ENCODE measurements around the gene SETD5. TPM values are rescaled to one million over a fixed set of nuclear protein-coding genes. Genes with fewer than 3 reads are reported as not detected.

Gene SETD5
- total and polyA plus RNA-seq, 12 donors: 10.8 to 64.7 (median 55.6) TPM

- H3K4me1 ChIP-seq: peaks cover 0 to 15% (median 0%) of the 10 kb centered on the region in 9 donors
- H3K27ac ChIP-seq: no peak overlapping the region
- intact Hi-C loops (cut with DNase I): loop anchor here in 1 of 10 donors (10.0 kb wide), 1 partner anchor 63 kb away; no protein-coding TSS in a partner anchor
- TF ChIP-seq, protein P1, sequence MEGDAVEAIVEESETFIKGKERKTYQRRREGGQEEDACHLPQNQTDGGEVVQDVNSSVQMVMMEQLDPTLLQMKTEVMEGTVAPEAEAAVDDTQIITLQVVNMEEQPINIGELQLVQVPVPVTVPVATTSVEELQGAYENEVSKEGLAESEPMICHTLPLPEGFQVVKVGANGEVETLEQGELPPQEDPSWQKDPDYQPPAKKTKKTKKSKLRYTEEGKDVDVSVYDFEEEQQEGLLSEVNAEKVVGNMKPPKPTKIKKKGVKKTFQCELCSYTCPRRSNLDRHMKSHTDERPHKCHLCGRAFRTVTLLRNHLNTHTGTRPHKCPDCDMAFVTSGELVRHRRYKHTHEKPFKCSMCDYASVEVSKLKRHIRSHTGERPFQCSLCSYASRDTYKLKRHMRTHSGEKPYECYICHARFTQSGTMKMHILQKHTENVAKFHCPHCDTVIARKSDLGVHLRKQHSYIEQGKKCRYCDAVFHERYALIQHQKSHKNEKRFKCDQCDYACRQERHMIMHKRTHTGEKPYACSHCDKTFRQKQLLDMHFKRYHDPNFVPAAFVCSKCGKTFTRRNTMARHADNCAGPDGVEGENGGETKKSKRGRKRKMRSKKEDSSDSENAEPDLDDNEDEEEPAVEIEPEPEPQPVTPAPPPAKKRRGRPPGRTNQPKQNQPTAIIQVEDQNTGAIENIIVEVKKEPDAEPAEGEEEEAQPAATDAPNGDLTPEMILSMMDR (IDR thresholded peaks at IDR 0.05): no peak
- DNase-seq (no peak), ATAC-seq (no peak)
- peaks cover 5 to 100% (median 78%) of the 10 kb centered on the region in 9 donors for H3K36me3 ChIP-seq
- 87 to 88% methylated on average over 4 of the region's 4 CpGs for WGBS, 2 donors
- H3K4me3 ChIP-seq: no peak overlapping the region
- H3K27me3 ChIP-seq: no peaks in the 10 kb centered on the region
- no peaks in the 10 kb centered on the region for H3K9me3 ChIP-seq
These were observed 50.7 kb downstream of the SETD5 start for GRCh38 chr3:9448071-9448470.

- no peak overlapping the region for H3K27ac ChIP-seq
- no peak for ATAC-seq
- H3K36me3 ChIP-seq: peaks cover 5 to 100% (median 77%) of the 10 kb centered on the region in 9 donors
- WGBS, 2 donors: 72 to 80% methylated on average over 1 of the region's 1 CpG
- H3K9me3 ChIP-seq: no peaks in the 10 kb centered on the region
- peaks cover 0 to 15% (median 0%) of the 10 kb centered on the region in 9 donors for H3K4me1 ChIP-seq
- intact Hi-C loops (cut with DNase I): loop anchor here in 1 of 10 donors (10.0 kb wide), 1 partner anchor 64 kb away; no protein-coding TSS in a partner anchor
- no peak for DNase-seq
- H3K27me3 ChIP-seq: no peaks in the 10 kb centered on the region
- TF ChIP-seq, protein P1 (IDR thresholded peaks at IDR 0.05): no peak
- H3K4me3 ChIP-seq: no peak overlapping the region
These were observed 51.2 kb downstream of the SETD5 start for GRCh38 chr3:9448643-9449042.

GRCh38 chr3:9450126-9450525 lies 52.7 kb downstream of the SETD5 start:
- no peak overlapping the region for H3K4me3 ChIP-seq
- TF ChIP-seq, protein P1 (IDR thresholded peaks at IDR 0.05): no peak
- H3K27ac ChIP-seq: no peak overlapping the region
- DNase-seq (no peak), ATAC-seq (no peak)
- H3K9me3 ChIP-seq: no peaks in the 10 kb centered on the region
- peaks cover 0 to 15% (median 0%) of the 10 kb centered on the region in 9 donors for H3K4me1 ChIP-seq
- 84 to 85% methylated on average over 1 of the region's 1 CpG for WGBS, 2 donors
- H3K27me3 ChIP-seq: no peaks in the 10 kb centered on the region
- intact Hi-C loops (cut with DNase I): loop anchor here in 1 of 10 donors (5.0 kb wide), 1 partner anchor 68 kb away; no protein-coding TSS in a partner anchor
- H3K36me3 ChIP-seq: peaks cover 2 to 100% (median 81%) of the 10 kb centered on the region in 9 donors

GRCh38 chr3:9450991-9451390 lies 53.6 kb downstream of the SETD5 start:
- WGBS, 2 donors: 92 to 96% methylated on average over 2 of the region's 2 CpGs
- Histone ChIP-seq H3K4me1 (peaks cover 0 to 15% (median 0%) of the 10 kb centered on the region in 9 donors), H3K27ac (no peak overlapping the region), H3K27me3 (no peaks in the 10 kb centered on the region), H3K9me3 (no peaks in the 10 kb centered on the region), H3K4me3 (no peak overlapping the region), H3K36me3 (peaks cover 0 to 100% (median 77%) of the 10 kb centered on the region in 9 donors)
- TF ChIP-seq, protein P1 (IDR thresholded peaks at IDR 0.05): no peak
- intact Hi-C loops (cut with DNase I): loop anchor here in 1 of 10 donors (5.0 kb wide), 1 partner anchor 69 kb away; no protein-coding TSS in a partner anchor
- no peak for DNase-seq
- no peak for ATAC-seq
